Activated CD8-positive, alpha-beta memory T cell treated with anti-CD3 and anti-CD28 coated beads for 48 hours (primary cell): ENCODE data around the gene UQCR11.
A peak's percentile ranks its signal among the peaks of the same experiment; 100 is the strongest.
"Not testable (repeated sequence)": the region's sequence is repeated elsewhere in the genome, so short reads cannot be mapped to it uniquely, and the experiment has no call there.

Experiments
- DNase-seq, 3 experiments: peaks; one replicate each; pipeline ENCODE4 v3.0.0-alpha.2; 2020; ENCODE audit warnings: low read depth in 2 of 3, low spot score in 2 of 3

UQCR11 gene

DNA sequence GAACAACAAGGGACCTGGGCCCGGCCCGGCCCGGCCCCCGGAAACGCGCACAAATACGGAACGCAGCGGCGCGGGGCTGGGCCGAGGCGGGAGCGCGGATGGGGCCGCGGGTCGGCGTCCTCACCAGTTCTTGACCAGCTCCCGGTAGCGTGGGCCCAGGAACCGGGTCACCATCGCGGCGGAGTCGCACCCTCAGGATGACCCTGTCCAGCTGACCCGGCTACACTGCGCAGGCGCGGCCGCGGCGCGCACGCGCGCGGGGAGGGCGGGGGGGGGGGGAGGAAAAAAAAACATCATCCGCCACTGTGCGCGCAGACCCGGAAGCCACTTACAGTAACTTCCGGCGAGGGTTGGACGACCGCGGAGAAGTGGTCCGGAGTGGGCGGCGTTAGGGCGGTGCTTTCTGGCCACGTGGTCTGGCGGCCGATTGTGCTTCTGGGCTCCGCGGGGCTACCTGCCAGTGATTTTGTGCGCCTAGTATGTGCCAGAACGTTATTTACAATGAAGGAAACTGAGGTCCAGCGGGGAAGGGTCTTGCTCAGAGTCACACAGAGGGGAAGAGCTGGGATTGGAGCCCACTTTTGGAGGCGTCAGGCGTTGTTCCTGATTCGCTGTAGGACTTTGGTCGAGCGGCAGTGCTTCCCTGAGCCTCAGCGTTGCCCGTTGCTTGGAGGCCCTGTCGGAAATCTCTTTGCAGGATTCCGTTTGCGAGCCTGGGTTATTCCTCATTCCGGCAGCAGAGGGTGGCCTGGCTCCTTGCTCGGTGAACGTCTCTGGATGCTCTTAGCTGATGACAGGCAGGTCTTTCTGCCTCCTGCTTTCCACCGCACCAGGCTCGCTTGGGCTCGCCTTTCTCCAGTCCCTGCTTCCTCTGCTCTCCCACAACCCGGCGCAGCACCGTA is at the start of gene UQCR11:
UQCR11 (minus strand) TSS at position 227 of the 902 bp plus-strand sequence; CDS start at position 174, 53 bp downstream.
- DNase-seq = peak; percentile 83 to 87 (median 83)

DNA sequence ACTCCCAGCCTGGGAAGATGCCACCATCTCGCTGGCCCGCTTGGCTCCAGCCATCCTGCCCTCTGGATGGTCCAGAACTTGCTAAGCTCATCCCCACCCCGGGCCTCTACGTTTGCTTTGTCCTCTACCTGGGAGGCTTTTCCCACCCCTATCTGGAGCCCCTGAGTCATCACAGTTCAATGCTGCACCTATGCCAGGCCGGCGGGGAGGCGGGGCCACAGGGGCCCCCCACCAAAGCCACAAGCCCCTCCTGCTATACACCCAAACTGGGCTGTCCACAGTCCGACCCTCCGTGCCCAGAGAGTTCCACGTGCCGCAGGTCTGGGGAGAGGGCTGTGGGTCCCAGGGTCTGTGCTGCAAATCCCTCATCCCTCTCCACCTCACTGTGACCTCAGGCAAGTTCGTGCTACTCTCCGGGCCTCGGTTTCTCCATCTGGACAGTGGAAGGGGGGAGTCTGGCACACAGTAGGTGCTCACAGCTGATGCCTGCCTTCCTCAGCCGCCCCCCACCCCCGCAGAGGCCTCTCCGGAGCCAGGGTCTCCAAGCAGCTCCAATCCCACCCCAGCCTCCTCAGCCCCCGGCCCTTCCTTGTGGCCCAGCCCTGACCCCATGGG is 49.0 kb upstream of the UQCR11 start:
- no peak for DNase-seq

DNA sequence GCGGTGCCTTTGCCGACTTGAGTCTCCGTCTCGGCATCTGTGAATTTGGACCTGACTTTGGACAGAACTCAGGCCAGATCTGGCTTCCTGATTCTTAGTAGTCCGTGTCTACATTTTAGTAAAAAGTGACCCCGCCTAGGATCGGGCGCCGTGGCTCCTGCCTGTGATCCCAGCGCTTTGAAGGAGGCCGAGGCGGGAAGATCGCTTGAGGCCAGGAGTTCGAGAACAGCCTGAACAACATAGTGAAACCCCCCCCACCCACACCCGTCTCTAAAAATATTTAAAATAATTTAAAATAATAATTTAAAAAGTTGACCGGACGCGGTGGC is 48.0 kb upstream of the UQCR11 start:
- no peak for DNase-seq

DNA sequence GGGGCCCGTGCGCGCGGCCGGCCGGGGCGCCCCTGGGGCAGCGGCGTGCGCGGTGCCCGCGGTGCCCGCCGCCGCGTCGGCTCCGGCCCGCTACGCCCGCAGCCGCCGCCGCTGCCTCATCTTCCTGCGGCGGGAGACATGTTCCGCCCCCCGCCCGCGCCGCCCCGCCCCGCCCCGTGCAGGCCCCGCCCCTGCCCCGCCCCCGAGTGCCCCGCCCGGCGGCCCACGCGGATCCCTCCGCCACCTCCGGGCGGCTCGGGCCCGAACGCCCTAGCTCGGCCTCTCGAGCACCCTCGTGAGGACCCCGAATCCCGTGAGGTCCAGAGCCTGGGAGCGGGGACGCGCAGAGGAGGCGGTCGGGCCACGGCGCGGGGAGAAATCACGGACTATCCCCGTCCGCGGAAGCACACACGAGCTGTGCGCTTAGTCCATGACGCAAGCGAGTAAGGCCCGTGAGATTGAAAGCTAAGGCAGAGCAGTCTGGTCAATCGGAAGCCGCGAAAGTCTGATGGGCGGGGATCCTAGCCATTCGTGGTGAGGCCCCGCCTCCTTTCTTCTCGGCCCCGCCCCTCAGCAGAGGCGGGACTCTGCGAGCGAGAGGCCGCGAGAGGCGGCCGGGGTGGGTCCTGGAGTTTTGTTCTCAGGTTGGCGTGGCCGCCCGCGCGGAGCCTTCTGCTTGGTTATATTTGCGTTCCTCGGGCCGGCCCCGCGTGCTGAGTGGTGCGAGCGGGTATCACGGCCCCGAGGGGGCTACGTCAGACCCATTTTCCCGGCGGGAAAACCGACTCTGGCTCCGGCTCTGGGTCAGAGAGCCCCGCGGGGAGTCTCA is 47.4 kb upstream of the UQCR11 start, which contains the start of gene TCF3:
TCF3 (minus strand) TSS at position 145 of the 829 bp plus-strand sequence. CDS start 2,367 bp downstream, outside the sequence.
- DNase-seq = peak; percentile 93 to 97 (median 94)

DNA sequence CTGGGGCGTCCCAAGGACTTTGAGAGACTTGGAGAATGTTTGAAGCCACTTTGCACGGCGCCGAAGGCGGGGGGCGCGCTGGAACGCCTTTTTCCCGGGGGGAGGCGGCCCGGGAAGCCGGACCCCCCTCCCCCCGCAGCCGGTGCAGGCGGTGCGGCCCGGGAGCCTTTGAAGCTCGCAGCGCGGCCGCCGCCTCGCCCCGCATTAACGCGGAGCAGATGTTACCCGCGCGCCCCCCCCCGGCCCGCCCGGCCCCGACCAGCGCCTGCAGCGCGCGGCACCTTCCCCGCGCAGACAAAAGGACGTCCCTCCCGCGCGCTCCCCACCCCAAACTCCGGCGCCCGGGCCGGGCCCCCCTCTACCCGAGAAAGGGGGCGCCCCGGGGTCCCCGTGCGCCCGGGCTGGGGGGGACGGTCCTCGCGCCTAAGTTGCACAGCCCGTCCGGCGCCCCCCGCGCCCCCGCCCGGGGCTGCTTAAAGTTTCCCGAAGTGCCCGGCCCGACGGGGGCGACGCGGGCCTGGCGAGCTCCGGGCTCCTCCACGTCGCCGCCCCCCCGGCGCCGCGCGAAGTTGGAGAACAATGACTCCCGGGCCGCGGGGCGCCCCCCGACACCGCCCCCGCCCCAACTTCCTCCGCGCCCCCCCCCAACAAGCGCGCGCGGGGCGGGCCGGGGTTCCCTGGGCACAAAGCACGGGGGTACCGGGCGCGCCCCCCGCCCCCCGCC is 46.5 kb upstream of the UQCR11 start:
- peak in 1 of 3 experiments; percentile 11 for DNase-seq

DNA sequence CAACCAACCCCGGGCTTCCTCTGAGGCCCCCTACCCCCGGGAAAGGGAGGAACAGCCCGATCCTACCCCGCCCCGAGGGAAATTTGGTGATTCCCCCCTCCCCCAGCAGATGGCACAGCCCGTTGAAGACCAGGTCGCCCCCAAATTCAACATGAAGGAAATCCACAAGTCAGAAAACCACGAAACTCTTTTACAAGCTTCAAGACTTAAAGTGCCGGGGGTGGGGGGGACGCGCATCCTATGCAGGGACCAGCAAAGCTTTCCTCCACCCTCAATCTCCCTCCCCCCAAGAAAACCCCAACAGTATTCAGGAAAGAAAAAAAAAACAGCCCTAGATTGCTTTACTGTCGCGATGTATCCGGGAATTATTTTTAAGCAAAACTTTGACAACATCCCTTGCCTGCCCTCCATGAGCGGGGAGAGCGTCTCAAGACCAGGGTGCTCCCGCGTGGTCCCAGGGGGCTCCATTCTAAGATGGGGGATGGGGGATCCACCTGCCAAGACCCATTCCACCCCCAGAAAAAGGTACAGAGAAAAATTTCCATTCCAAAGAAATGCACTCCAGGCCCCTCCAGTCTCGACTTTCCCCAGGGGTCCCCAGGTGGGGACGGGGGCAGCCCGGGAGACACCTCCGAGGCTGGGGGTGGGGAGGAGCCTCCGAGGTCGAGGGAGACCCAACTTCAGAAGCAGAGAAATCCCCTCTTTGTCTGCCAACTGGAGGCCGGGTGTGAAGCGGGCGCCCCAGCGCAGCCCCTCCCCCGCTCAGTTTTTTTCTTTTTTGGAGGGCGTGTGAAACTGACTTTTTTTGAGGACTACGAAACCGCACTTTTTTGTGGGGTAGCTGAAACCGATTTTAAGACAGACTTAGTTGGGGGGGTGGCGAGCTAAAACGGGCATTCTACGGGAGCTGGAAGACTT is 45.6 kb upstream of the UQCR11 start:
- peak; percentile 41 to 62 (median 43) for DNase-seq

DNA sequence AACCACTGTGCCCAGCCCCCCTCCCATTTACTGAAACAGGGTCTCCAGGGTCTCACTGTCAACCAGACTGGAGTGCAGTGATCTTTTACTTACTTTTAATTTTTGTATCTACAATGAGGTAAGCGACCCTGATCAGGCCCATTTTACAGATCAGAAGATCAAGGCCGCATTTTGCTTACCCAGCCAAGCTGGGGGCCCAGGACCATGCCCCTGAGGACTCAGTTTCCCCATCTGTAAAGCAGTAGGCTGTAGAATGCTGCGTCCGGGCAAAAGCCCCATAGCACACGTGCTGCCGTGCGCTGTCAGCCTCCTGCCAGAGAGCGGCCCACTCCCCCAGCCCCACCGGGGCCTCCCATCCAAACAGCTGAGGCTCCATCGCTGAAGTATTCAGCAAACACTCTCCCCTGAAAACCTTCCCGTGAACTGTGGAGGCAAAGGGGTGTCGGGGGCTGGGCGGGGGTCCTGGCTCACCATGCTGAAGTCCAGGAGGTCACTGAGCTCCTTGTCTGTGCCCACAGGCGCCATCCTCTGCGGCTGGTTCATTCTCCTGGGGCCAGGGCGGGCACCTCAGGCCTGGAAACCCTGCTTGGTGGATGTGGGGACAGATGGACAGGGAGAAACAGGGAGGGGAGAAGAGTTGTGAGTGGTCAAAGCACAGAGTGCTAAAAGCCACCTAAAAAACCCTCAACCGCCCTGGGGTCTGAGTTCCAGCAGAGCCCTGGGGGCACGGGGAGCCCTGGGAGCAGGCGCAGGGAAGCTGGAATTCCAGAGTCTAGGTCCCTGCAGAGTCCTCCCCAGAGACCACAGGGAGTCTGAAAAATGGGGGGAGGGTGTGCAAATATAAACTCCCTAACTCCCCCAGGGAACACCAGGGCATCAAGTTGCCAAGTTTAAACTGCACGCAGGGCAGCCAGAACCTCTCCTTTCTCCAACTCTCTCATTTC is 44.7 kb upstream of the UQCR11 start:
- no peak for DNase-seq

DNA sequence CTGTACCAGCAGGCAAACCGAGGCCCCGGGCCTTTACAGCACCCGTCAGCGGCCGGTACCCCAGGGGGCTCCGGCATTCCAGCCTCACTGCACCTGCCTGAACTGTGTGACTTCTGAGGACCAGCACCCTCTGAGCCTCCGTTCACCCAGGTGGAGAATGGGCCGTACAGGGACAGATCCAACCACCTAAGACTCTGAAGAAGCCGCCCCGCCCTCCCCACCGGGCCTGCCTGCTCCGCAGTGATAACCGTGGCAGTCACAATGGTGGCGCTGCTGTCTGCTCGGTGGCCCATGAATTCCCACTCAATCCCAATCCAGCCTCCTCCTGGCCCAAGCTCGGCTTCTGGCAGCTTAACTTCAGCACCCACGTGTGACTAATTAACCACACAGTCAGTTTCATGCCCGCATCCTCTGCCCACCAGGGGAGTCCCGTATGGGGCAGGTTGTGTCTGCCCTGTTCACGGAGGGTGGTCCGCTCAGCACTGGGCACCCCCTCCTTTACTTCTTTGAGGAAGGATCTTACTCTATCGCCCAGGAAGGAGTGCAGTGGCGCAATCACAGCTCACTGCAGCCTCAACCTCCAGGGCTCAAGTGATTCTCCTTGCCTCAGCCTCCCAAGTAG is 43.8 kb upstream of the UQCR11 start:
- no peak for DNase-seq

DNA sequence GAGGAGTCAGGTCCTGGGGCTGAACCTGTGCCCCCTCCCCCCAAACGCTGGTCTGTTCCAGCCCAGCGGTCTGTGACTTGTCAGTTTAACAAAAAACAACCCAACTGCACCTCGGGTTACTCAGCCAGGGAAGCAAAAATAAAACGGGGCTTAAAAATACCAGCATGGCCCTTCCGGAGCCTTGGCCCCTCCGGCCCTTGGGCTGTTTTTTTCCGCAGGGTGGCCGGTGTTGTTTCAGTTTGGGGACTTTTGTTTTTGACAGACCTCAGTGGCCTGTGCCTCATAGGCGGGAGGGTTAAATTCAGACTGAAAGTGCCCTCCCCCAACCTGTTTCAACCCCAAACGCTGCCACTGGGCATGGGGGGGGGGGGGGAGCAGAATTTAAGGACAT is 43.2 kb upstream of the UQCR11 start:
- no peak for DNase-seq

DNA sequence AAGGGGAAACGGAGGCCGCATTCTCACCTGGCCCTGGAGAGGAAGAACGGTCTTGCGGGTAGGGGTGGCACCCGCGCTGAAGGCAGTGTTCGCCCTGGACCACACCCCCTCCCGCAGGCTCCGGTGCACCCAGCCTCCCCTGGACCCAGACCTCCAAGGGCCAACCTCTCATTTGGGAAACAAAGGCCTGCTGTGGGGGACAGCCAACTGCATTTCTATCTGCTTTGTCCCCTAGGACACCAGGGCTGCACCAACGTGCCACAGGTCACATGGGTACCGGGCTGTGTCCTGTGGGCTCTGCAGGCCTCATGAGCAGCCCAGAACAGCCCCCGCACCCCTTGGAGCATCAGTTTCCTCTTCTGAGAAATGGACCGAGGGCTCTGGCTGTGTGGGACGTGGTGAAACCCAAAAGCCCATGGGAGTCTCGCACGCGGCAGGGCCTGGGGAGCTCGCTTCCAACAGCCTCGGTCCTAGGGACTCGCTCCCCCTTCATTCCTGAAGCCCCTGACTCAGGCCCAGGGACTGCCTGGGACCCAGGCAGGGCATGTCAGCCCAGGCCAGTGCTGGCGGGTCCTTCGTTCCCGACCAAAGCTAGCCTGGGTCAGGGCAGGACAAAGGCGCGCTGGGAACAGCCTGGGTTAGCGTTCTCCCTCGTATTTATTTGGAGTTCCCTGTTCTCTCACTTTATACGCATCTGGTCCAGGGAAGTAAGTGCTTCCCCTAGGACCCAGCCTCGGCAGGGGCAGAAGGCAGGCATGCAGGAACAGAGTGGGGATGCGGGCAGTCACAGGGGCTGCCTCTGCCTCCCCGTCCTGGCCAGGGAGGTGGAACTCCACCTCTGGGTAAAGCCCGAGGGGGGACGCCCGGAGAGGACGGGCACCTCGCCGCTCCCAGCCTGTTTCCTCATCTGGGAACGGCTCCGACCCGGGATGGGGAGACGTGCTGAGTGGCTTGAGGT is 42.5 kb upstream of the UQCR11 start:
- DNase-seq = no peak

DNA sequence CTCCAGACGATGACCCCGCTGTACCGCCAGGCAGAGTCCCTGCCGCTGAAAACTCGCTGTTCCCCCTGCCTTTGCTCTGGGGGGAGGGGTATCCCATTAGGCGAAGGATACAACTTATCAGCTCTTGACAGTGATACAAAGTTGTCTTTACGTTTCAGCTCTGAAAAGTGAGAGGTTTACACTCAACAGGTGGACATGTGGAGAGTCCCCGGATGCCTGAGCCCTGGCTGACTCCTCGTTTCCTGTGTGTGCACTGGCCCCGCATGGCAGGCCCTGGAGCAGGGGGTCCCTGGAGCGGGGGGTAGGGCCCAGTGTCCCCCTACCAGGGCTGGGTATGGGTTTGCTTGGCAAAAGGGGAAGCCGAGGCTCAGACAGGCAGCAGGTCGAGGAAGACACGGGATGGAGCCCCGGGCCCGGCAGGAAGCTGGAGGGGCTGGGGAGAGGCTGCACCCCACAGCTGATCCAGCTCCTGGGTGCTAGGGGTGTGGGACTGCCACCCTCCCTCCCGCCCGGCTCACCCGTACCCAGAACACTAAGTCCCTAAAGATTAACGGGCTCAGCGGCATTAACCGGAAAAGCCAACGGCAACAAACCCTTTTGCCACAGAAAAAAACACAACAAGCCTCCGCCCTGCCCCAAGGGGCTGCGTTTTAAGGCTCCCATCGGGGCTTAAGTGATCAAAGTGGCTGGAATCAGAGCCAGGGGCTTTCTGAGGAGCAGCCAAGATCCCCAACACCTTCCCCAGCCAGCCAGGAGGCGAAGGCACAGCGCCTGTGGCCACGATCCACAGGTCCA is 41.6 kb upstream of the UQCR11 start:
- no peak for DNase-seq

DNA sequence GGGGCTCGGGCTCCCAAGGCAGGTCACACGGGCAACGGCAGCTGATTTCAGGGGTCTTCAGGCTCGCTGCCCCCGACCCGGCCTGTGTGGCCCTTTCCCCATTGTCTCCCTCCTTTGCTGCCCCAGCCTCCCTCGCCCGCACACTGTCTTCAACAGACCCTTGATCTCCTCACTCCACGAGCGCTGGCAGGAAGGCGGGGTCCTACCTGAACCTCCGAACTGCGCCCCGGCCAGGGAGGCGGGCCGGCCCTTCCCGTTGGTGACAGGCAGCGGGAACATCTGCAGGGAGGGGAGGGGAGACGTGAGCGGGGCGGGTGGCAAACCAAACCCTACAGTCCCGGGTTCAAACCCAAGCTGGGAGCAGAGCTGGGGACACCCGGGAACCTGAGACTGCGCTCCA is 40.9 kb upstream of the UQCR11 start:
- DNase-seq = no peak

DNA sequence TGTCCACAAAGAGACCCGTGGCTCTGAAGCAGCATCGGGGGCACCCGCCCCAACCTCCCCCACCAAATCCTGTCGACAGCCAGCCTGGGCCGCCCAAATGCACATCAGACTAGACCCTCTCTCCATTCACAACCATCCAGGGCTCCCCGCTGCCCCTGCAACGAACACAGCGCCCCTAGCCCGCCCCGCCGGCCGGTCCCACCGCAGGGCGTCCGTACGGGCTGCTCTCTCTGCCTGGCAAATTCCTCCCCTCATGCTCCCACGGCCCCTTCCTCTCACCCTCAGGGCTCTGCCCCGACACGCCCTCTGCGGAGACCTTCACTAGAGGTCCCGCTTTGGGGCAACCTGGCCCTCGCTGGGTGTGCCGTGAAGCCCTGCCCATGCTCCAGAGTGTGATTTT is 40.0 kb upstream of the UQCR11 start:
- no peak for DNase-seq

DNA sequence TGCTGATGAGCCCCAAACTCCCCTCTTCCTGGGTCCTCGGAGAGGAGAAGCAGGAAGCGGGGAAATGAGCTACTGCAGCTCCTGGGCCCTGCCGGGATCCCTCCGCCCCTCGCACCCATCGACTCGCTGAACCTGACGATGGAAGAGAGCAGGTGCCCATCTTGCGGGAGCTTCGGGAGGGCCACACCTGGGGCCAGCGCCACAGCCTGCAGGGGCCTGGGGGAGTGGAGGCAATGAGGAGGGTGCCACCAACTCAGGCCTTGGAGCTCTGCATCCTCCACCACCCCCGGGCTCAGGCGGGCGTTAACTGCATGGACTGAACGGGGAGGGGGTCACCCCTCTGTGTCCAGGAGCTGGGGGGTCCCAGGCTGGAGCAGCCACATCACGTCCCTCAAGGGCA is 38.8 kb upstream of the UQCR11 start:
- DNase-seq = no peak

DNA sequence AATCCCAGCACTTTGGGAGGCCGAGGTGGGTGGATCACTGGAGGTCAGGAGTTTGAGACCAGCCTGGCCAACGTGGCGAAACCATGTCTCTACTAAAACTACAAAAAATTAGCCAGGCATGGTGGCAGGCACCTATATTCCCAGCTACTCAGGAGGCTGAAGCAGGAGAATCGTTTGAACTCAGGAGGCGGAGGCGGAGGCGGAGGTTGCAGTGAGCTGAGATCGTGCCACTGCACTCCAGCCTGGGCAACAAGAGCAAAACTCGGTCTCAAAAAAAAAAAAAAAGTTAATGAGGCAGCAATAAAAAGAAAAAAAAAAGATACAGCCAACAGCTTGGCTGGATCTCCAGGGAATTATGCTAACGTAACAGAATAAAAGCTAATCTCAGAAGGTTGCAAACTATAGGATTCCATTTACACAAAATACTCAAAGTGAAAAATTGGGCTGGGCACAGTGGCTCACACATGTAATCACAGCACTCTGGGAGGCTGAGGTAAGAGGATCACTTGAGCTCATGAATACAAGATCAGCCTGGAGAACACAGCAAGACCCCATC is 35.7 kb upstream of the UQCR11 start:
- DNase-seq = not testable (repeated sequence)
